IMR-90 (cell line): ENCODE data around the gene WDR27. TPM values are rescaled to one million over a fixed set of nuclear protein-coding genes. Genes with fewer than 3 reads are reported as not detected.

Experiments
- ATAC-seq: fragments of 200-7000 bp; cut with Tn5 transposase; 2 replicates; pipeline ENCODE4 v1.9.1; 2020; ENCODE audit warnings: low read depth, mild to moderate bottlenecking, moderate library complexity
- BruUV-seq: library from RNA; stranded (reverse); fragments of 400-500 nt; replicated peaks from 2 replicates; lab custom pipeline; 2021; lab: Mats Ljungman, UMichigan
- CTCF ChIA-PET: fragments of 300-600 bp; formaldehyde crosslinking; extraction: SDS; loops from one replicate; lab custom pipeline; 2021; ENCODE audit warnings: antibody characterized with exemption; lab: Yijun Ruan, JAX
- POLR2A ChIA-PET: fragments of 300-600 bp; sonication (Branson Sonifier 250); formaldehyde crosslinking; loops from one replicate; lab custom pipeline; 2022; ENCODE audit warnings: antibody characterized with exemption; ENCODE audit not compliant: unreplicated experiment; lab: Charles Lee
- DNase-seq: peaks from one replicate; pipeline ENCODE4 v3.0.0; 2013
- H2AFZ ChIP-seq: replicated peaks from 2 replicates; pipeline ENCODE3; 2013; ENCODE audit warnings: low read length, mild to moderate bottlenecking; ENCODE audit not compliant: poor library complexity
- H2AK5ac ChIP-seq: 2 replicates; pipeline ENCODE4 v1.6.1; 2013; ENCODE audit warnings: low read depth, low read length, inconsistent platforms
- H2AK9ac ChIP-seq: replicated peaks from 2 replicates; pipeline ENCODE3; 2013; ENCODE audit warnings: mild to moderate bottlenecking, low read depth, low read length, moderate library complexity; ENCODE audit not compliant: poor library complexity
- H2BK120ac ChIP-seq: 2 replicates; pipeline ENCODE4 v1.6.1; 2013; ENCODE audit warnings: low read depth, low read length, inconsistent platforms
- H2BK15ac ChIP-seq: 3 replicates; pipeline ENCODE4 v1.6.1; 2013; ENCODE audit warnings: low read depth, low read length, inconsistent platforms
- H2BK20ac ChIP-seq: 2 replicates; pipeline ENCODE4 v1.6.1; 2013; ENCODE audit warnings: low read depth, mild to moderate bottlenecking, inconsistent platforms, low read length, moderate library complexity
- H2BK5ac ChIP-seq: 2 replicates; pipeline ENCODE4 v1.6.1; 2013; ENCODE audit warnings: mild to moderate bottlenecking, low read depth, low read length, inconsistent platforms; ENCODE audit not compliant: poor library complexity, severe bottlenecking
- H3K14ac ChIP-seq: replicated peaks from 2 replicates; pipeline ENCODE4 v1.6.1; 2013; ENCODE audit warnings: low read depth, low read length, inconsistent platforms
- H3K18ac ChIP-seq: 2 replicates; pipeline ENCODE4 v1.6.1; 2013; ENCODE audit warnings: low read depth, low read length, control low read depth
- H3K23ac ChIP-seq: 2 replicates; pipeline ENCODE4 v1.6.1; 2013; ENCODE audit warnings: low read depth, low read length, inconsistent platforms
- H3K27ac ChIP-seq: 2 replicates; pipeline ENCODE4 v1.5.1; 2013; ENCODE audit warnings: mild to moderate bottlenecking, control low read depth, low read length; ENCODE audit not compliant: insufficient read depth
- H3K27me3 ChIP-seq: 2 replicates; pipeline ENCODE4 v1.6.1; 2013; ENCODE audit warnings: low read length; ENCODE audit not compliant: control insufficient read depth, insufficient read depth
- H3K36me3 ChIP-seq: 2 replicates; pipeline ENCODE4 v1.6.1; 2013; ENCODE audit warnings: low read length, mixed read lengths; ENCODE audit not compliant: control insufficient read depth, insufficient read depth
- H3K4ac ChIP-seq: 2 replicates; pipeline ENCODE4 v1.6.1; 2013; ENCODE audit warnings: low read depth, low read length, inconsistent platforms
- H3K4me1 ChIP-seq: 2 replicates; pipeline ENCODE4 v1.6.1; 2013; ENCODE audit warnings: low read length, mixed read lengths; ENCODE audit not compliant: control insufficient read depth, insufficient read depth
- H3K4me2 ChIP-seq: 2 replicates; pipeline ENCODE4 v1.6.1; 2013; ENCODE audit warnings: low read depth, mild to moderate bottlenecking, control low read depth, low read length, moderate library complexity
- H3K4me3 ChIP-seq: 2 replicates; pipeline ENCODE4 v1.5.1; 2013; ENCODE audit warnings: low read depth, mild to moderate bottlenecking, control low read depth, low read length, moderate library complexity; ENCODE audit not compliant: insufficient read depth
- H3K56ac ChIP-seq: 2 replicates; pipeline ENCODE4 v1.6.1; 2013; ENCODE audit warnings: low read length, inconsistent platforms; ENCODE audit not compliant: insufficient read depth; ENCODE audit errors: extremely low read depth
- H3K79me1 ChIP-seq, 2 experiments: 2 replicates each; pipeline ENCODE4 v1.6.1; 2013; ENCODE audit warnings: low read length in 2 of 2, inconsistent platforms in 1 of 2, low read depth in 1 of 2
- H3K9ac ChIP-seq: 2 replicates; pipeline ENCODE4 v1.6.1; 2013; ENCODE audit warnings: low read depth, low read length, control low read depth
- H3K9me1 ChIP-seq: 2 replicates; pipeline ENCODE4 v1.6.1; 2013; ENCODE audit warnings: low read length, inconsistent platforms; ENCODE audit not compliant: insufficient read depth
- H3K9me3 ChIP-seq: 2 replicates; pipeline ENCODE4 v1.6.1; 2013; ENCODE audit warnings: low read length; ENCODE audit not compliant: control insufficient read depth, insufficient read depth
- H4K20me1 ChIP-seq: 2 replicates; pipeline ENCODE4 v1.6.1; 2013; ENCODE audit warnings: low read length, inconsistent platforms; ENCODE audit not compliant: insufficient read depth
- H4K5ac ChIP-seq: 2 replicates; pipeline ENCODE4 v1.6.1; 2013; ENCODE audit warnings: mild to moderate bottlenecking, low read depth, low read length, control low read depth
- H4K8ac ChIP-seq, 2 experiments: 2 replicates each; pipeline ENCODE4 v1.6.1; 2013; ENCODE audit warnings: low read depth in 2 of 2, low read length in 2 of 2, control low read depth in 1 of 2, inconsistent platforms in 1 of 2
- H4K91ac ChIP-seq: 2 replicates; pipeline ENCODE4 v1.6.1; 2013; ENCODE audit warnings: low read depth, low read length, inconsistent platforms; ENCODE audit not compliant: insufficient read depth
- CEBPB ChIP-seq: IDR thresholded peaks from 2 replicates; pipeline ENCODE4 v1.6.1; 2012; ENCODE audit warnings: low read depth, low read length, improper control_type of control experiment
- MAFK ChIP-seq: IDR thresholded peaks from 2 replicates; pipeline ENCODE4 v1.6.1; 2012; ENCODE audit warnings: low read depth, low read length, improper control_type of control experiment
- WGBS, 2 experiments: methylation state at CpG; one replicate each; pipeline versions ENCODE4 v1.1.5 to v1.1.7; 2013; ENCODE audit warnings: missing lambda C conversion rate in 2 of 2; ENCODE audit not compliant: insufficient read length in 1 of 2; ENCODE audit errors: extremely low coverage in 2 of 2; 5-methylcytosine and 5-hydroxymethylcytosine counted together
- dilution Hi-C: fragments of 300-500 bp; cut with HindIII; formaldehyde crosslinking; loops from one replicate; pipeline ENCODE4 v1.14.3; 2018; ENCODE audit warnings: low sequenced_read_pairs; ENCODE audit not compliant: unreplicated experiment
- in situ Hi-C: fragments of 300-500 bp; cut with MboI; formaldehyde crosslinking; loops from 3 replicates; pipeline ENCODE4 v1.14.3; 2019; ENCODE audit warnings: low sequenced_read_pairs, inconsistent platforms, mixed read lengths
- intact Hi-C: fragments of 100-400 bp; cut with micrococcal nuclease; formaldehyde crosslinking; loops from 2 replicates; pipeline ENCODE4 v1.10.0; 2022
- polyA plus RNA-seq, 3 experiments: library from polyadenylated mRNA; depleted of rRNA; stranded (reverse); fragments of >200 nt; gene quantifications; 2 replicates each; pipeline ENCODE4 v1.2.3, GENCODE V29; 2012; ENCODE audit warnings: low replicate concordance in 1 of 3
- total RNA-seq: library from RNA; depleted of rRNA; stranded (reverse); fragments of >200 nt; gene quantifications from 2 replicates; pipeline ENCODE4 v1.2.3, GENCODE V29; 2012

The WDR27 gene
- total and polyA plus RNA-seq, 2 of the 4 experiments (the other 2 are of a cell fraction) = 7.0 to 18.5 TPM

DNA sequence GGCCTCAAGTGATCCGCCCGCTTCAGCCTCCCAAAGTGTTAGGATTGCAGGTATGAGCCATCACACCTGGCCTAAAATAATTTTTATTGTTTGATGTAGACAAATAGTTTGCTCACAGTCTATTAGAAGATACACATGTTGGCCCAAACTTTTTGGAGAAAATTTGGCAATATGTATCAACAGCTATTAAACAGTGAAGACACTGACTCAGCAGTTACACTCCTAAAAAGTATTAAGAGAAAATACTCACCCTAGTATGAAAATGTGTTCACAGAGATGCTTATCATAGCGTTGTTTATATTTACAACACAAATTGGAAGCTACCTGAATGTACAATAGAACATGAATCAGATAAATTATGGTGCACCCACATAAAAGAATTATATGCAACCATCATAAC lies 173.1 kb downstream of the WDR27 start:
- Histone ChIP-seq H2BK20ac (no peak overlapping the region), H3K9me1 (peaks cover 7% of the 10 kb centered on the region), H3K4me3 (no peak overlapping the region), H2BK15ac (no peak overlapping the region), H3K56ac (no peak overlapping the region), H3K9me3 (0 out of 2 replicates have a peak, but pooled peaks cover 3% of the 10 kb centered on the region), H3K18ac (no peak overlapping the region; the same call in 1 of the 2 replicates), H4K20me1 (no peaks in the 10 kb centered on the region), H2BK5ac (peak overlapping the region; percentile 46), H3K4me1 (peaks cover 10% of the 10 kb centered on the region), H2AK9ac (no peak overlapping the region), H3K4me2 (no peak overlapping the region), H4K8ac (no peak overlapping the region), H3K27me3 (no peaks in the 10 kb centered on the region), H2BK120ac (peak overlapping the region; percentile 70; the same call in 1 of the 2 replicates), H4K5ac (no peak overlapping the region), H3K23ac (no peak overlapping the region), H2AK5ac (no peak overlapping the region), H2AFZ (no peak overlapping the region), H3K27ac (no peak overlapping the region; the same call in 1 of the 2 replicates), H3K14ac (no peak overlapping the region), H3K36me3 (no peaks in the 10 kb centered on the region), H3K4ac (peak overlapping the region; percentile 1; the same call in 1 of the 2 replicates), H3K79me1 (no peaks in the 10 kb centered on the region), H4K91ac (no peak overlapping the region), H3K9ac (no peak overlapping the region)
- ChIA-PET CTCF (no interaction called here), POLR2A (no interaction called here)
- intact Hi-C loops (loop anchor here (10.0 kb wide), 3 partner anchors 454 to 1374 kb away; no protein-coding TSS in a partner anchor), in situ Hi-C loops (no loop called here), dilution Hi-C loops (no loop called here)
- no peak for ATAC-seq
- no peak for DNase-seq
- no CpG with 5 or more reads among the region's 3 CpGs for WGBS, 2 experiments
- BruUV-seq = no TSS peak
- TF ChIP-seq CEBPB = no peak
- peak; percentile 66 for TF ChIP-seq MAFK
